Measurements from ENCODE around the gene AP3B1. TPM values are rescaled to one million over a fixed set of nuclear protein-coding genes. Genes with fewer than 3 reads are reported as not detected.

AP3B1 gene
- total RNA-seq, 1 donor from 2014 or later, result 40.0 TPM

DNA sequence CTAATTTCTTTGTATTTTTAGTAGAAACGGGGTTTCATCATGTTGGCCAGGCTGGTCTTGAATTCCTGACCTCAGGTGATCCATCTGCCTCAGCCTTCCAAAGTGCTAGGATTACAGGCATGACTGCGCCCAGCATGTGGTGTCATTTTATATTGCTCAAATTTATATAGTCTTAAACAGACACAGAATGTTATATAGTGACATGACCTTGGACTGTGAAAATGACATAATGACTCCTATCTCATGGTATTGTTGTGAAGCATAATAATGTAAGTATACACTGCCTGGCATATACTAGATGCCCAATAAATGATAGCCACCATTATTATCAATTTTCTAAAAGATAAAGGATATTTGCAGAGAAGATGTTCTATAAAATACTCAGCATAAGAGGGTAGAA lies 341.1 kb downstream of the AP3B1 start:
- Histone ChIP-seq H3K4me3 (no peak overlapping the region), H3K4me1 (no peaks in the 10 kb centered on the region), H3K9me3 (no peaks in the 10 kb centered on the region), H3K36me3 (no peaks in the 10 kb centered on the region), H3K27me3 (ENCODE audit: low read depth) (peaks cover 32% of the 10 kb centered on the region), H3K27ac (no peak overlapping the region)
- no peak for DNase-seq
- intact Hi-C loops (cut with DNase I), result no loop called here
- TF ChIP-seq, protein P1, sequence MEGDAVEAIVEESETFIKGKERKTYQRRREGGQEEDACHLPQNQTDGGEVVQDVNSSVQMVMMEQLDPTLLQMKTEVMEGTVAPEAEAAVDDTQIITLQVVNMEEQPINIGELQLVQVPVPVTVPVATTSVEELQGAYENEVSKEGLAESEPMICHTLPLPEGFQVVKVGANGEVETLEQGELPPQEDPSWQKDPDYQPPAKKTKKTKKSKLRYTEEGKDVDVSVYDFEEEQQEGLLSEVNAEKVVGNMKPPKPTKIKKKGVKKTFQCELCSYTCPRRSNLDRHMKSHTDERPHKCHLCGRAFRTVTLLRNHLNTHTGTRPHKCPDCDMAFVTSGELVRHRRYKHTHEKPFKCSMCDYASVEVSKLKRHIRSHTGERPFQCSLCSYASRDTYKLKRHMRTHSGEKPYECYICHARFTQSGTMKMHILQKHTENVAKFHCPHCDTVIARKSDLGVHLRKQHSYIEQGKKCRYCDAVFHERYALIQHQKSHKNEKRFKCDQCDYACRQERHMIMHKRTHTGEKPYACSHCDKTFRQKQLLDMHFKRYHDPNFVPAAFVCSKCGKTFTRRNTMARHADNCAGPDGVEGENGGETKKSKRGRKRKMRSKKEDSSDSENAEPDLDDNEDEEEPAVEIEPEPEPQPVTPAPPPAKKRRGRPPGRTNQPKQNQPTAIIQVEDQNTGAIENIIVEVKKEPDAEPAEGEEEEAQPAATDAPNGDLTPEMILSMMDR (IDR thresholded peaks at IDR 0.05), result no peak
- ATAC-seq, result no peak

DNA sequence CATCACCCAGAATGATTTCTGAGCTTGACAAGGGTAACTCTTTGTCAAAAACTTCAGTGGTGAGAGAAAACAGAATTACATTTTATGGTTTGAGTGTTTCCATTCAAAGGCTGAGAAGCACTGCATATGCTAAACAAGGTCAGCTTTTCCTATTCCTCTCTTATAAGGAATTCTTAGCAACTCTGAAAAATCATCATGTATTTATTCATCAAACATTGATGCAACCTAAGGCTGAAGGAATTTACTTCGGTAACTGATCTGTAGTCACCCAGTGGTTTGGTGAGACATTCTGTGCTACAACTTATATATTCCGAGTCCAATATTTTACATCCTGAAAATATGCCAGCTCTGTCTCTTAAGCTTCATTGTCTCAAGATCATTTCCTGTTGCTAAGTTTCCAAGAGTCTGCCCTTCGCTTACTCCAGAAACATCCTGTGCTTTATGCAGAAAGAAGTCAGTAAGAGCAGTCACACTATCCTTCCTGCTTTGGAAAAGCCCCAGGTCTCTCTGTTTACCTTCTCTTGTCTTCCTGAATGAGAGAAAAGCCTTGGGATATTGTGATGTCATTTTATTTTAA lies 341.8 kb downstream of the AP3B1 start:
- ATAC-seq (no peak), DNase-seq (no peak)
- Histone ChIP-seq H3K36me3 (no peaks in the 10 kb centered on the region), H3K27ac (no peak overlapping the region), H3K4me1 (no peaks in the 10 kb centered on the region), H3K4me3 (no peak overlapping the region), H3K27me3 (ENCODE audit: low read depth) (peaks cover 26% of the 10 kb centered on the region), H3K9me3 (no peaks in the 10 kb centered on the region)
- intact Hi-C loops (cut with DNase I), result no loop called here
- TF ChIP-seq, protein P1 (IDR thresholded peaks at IDR 0.05), result no peak

Other genes starting within 250 kb of the AP3B1 start
- gene SCAMP1, start 65.9 kb upstream of the AP3B1 start, total RNA-seq, result 42.8 TPM

Data from lower lobe of right lung (tissue), 2 donors.